Psoas muscle (tissue), 8 donors: Measurements from ENCODE around the gene EMILIN1. TPM values are rescaled to one million over a fixed set of nuclear protein-coding genes. Genes with fewer than 3 reads are reported as not detected.
A peak's percentile ranks its signal among the peaks of the same experiment; 100 is the strongest.

Experiments
- ATAC-seq, 4 donors: fragments of 200-7000 bp; cut with Tn5 transposase; one replicate each; pipeline ENCODE4 v1.9.1; 2020; ENCODE audit warnings: moderate library complexity in 3 of 4, mild to moderate bottlenecking in 2 of 4
- DNase-seq, 2 donors: peaks; one replicate each; pipeline ENCODE4 v3.0.0-alpha.2; 2020
- H3K27ac ChIP-seq: fragments of 200-600 bp; one replicate; pipeline ENCODE4 v1.8.0; 2022
- H3K27me3 ChIP-seq, 3 donors: fragments of 200-600 bp in 1 of 3; one replicate each; pipeline versions ENCODE4 v1.6.1 to v1.8.0; 2013 to 2022; ENCODE audit warnings: low read length in 2 of 3, mild to moderate bottlenecking in 2 of 3, moderate library complexity in 1 of 3; ENCODE audit not compliant: insufficient read depth in 3 of 3
- H3K36me3 ChIP-seq, 2 donors: fragments of 200-600 bp in 1 of 2; one replicate each; pipeline versions ENCODE4 v1.6.1 to v1.8.0; 2013 to 2022; ENCODE audit warnings: low read depth in 1 of 2, mild to moderate bottlenecking in 1 of 2, moderate library complexity in 1 of 2; ENCODE audit not compliant: insufficient read depth in 1 of 2
- H3K4me1 ChIP-seq: fragments of 200-600 bp; one replicate; pipeline ENCODE4 v1.8.0; 2022
- H3K4me3 ChIP-seq: fragments of 200-600 bp; one replicate; pipeline ENCODE4 v1.8.0; 2022; ENCODE audit warnings: mild to moderate bottlenecking
- H3K9me3 ChIP-seq: fragments of 200-600 bp; one replicate; pipeline ENCODE4 v1.8.0; 2022
- WGBS, 3 donors: extraction: QIAGEN DNeasy Blood & Tissue Kit; methylation state at CpG; one replicate each; pipeline versions ENCODE4 v1.1.6 to v1.1.7; 2013; 5-methylcytosine and 5-hydroxymethylcytosine counted together
- intact Hi-C, 2 donors: fragments of 100-400 bp; cut with DNase I; formaldehyde crosslinking; loops; one replicate each; pipeline versions ENCODE4 v1.11.0 to v1.14.2; 2022
- polyA plus RNA-seq, 3 donors: library from polyadenylated mRNA; stranded (reverse); fragments of 200-250 nt; gene quantifications; one replicate each; pipeline ENCODE4 v1.2.3, GENCODE V29; 2013
- total RNA-seq, 4 donors: library from RNA; stranded (reverse); fragmentation: NEBNext Ultra II Directional in 2 of 4; extraction: Animal tissue kit (Norgen Biotek cat#: 25700) in 2 of 4; gene quantifications; one replicate each; pipeline versions ENCODE4 v1.2.1 to v1.2.4, GENCODE V29; 2021 to 2023
- TF ChIP-seq, protein P1 (sequence below): fragments of 200-600 bp; IDR thresholded peaks from one replicate; pipeline ENCODE4 v1.8.0; 2022; ENCODE audit warnings: antibody characterized with exemption
- donor health status: healthy with polysubstance abuse.
- donor health status: DM: no; HTN: no; CAD: no; lungs with moderate emphysema.
- donor health status: Bipolar disorder and iron deficiency.
- donor health status: healthy.
- donor health status: DM: yes; HTN: yes; CAD: no.
- donor health status: DM: no; HTN: no; CAD: no.
- donor health status: DM: no; HTN: no; CAD: no.
- donor health status: DM: yes; HTN: yes; CAD: no.

The EMILIN1 gene
- total and polyA plus RNA-seq, 7 donors = 4.9 to 14.3 (median 6.1) TPM

DNA sequence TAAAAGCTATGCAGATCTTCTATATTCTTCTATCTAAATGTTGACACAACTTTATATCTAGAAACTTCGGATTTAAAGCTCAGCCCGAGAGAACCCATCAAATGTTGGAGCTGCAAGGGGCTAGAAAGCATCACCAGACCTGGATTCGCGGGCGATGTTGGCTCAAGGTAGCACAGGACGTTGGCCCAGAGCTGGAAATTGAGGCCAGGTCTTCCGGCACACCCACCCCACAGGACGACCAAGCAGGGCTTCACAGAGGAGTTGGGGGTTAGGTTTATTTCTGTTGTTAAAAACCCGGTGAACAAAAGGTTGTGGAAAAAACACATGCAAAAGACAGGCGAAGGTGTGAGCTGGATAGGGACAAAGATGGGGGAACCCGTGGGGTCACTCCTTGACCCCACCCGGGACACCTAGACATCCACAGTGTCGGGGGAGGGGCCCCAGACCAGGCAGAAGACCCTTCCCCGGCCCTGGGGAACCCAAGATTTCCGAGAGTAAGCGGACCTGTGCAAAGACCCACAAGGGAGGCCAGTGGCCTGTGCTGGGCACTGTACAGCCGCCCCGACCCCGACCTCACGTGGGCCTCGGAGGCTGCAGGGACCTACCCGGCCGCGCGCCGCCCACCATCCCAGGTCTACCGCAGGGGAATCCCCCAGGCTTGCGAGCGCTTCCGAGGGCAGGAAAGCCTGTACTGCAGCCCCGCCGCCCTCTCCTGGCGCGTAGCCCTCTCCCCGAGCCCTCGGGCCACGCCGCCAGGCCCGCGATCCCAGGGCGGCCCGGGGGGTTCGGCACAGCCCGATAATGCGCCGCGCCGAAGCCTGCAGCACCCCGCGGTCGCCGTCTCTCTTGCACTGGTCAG lies 28.8 kb upstream of the EMILIN1 start:
- WGBS, 3 donors = 6 to 11% (median 9%) methylated on average over 35 to 52 of the region's 52 CpGs
- Histone ChIP-seq H3K4me3 (peak overlapping the region; percentile 92), H3K4me1 (peaks cover 15% of the 10 kb centered on the region), H3K36me3 (peaks cover 0 to 16% of the 10 kb centered on the region in 2 donors), H3K27me3 (no peaks in the 10 kb centered on the region), H3K27ac (peak overlapping the region; percentile 77), H3K9me3 (no peaks in the 10 kb centered on the region)
- ATAC-seq = peak; percentile 19 to 33 (median 27)
- intact Hi-C loops = loop anchor here in 1 of 2 donors (1.0 kb wide), 2 partner anchors 33 to 39 kb away; no protein-coding TSS in a partner anchor
- TF ChIP-seq, protein P1, sequence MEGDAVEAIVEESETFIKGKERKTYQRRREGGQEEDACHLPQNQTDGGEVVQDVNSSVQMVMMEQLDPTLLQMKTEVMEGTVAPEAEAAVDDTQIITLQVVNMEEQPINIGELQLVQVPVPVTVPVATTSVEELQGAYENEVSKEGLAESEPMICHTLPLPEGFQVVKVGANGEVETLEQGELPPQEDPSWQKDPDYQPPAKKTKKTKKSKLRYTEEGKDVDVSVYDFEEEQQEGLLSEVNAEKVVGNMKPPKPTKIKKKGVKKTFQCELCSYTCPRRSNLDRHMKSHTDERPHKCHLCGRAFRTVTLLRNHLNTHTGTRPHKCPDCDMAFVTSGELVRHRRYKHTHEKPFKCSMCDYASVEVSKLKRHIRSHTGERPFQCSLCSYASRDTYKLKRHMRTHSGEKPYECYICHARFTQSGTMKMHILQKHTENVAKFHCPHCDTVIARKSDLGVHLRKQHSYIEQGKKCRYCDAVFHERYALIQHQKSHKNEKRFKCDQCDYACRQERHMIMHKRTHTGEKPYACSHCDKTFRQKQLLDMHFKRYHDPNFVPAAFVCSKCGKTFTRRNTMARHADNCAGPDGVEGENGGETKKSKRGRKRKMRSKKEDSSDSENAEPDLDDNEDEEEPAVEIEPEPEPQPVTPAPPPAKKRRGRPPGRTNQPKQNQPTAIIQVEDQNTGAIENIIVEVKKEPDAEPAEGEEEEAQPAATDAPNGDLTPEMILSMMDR = no peak
- no peak for DNase-seq

DNA sequence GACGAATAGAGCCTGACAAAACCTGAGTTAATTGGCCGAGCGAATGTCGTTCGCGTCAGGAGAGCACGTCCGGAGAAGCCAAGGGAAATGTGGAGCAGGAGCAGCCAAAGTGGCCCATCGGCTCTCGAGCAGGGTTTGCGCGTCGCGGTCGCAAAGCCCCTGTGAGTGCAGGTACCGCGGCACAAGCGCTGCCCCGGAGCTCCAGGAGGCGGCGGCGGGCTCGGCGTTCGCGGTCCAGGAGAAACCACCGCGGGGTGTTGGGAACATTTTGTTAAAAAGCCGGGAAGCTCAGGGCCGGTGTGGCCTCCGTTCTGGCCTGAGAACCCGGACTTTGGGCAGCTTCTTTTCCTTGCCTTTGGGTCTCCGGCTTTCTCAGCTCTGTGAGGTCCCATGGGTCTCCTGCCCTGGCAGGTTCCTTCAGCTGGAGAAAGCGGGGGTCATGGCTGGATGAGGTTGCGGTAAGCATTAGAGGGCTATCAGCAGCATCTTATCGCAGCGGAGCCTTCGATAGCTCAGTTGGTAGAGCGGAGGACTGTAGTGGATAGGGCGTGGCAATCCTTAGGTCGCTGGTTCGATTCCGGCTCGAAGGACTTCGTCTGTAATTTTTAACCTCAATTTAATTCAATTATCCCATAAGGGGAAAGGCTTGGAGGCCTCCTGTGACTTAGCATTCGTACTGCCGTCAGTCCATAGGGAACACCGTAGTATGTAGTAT lies 28.0 kb upstream of the EMILIN1 start:
- peaks cover 15% of the 10 kb centered on the region for H3K4me1 ChIP-seq
- peak; percentile 84 to 88 (median 86) for ATAC-seq
- WGBS, 3 donors = 0% methylated on average over 44 to 48 of the region's 48 CpGs
- intact Hi-C loops = loop anchor here in 1 of 2 donors (1.0 kb wide), 1 partner anchor 32 kb away; no protein-coding TSS in a partner anchor
- no peaks in the 10 kb centered on the region for H3K27me3 ChIP-seq
- peak; percentile 84 to 93 for DNase-seq
- H3K27ac ChIP-seq = peak overlapping the region; percentile 77
- TF ChIP-seq, protein P1 = peak; percentile 48
- no peaks in the 10 kb centered on the region for H3K9me3 ChIP-seq
- H3K4me3 ChIP-seq = peak overlapping the region; percentile 92
- H3K36me3 ChIP-seq = peaks cover 0 to 24% of the 10 kb centered on the region in 2 donors

DNA sequence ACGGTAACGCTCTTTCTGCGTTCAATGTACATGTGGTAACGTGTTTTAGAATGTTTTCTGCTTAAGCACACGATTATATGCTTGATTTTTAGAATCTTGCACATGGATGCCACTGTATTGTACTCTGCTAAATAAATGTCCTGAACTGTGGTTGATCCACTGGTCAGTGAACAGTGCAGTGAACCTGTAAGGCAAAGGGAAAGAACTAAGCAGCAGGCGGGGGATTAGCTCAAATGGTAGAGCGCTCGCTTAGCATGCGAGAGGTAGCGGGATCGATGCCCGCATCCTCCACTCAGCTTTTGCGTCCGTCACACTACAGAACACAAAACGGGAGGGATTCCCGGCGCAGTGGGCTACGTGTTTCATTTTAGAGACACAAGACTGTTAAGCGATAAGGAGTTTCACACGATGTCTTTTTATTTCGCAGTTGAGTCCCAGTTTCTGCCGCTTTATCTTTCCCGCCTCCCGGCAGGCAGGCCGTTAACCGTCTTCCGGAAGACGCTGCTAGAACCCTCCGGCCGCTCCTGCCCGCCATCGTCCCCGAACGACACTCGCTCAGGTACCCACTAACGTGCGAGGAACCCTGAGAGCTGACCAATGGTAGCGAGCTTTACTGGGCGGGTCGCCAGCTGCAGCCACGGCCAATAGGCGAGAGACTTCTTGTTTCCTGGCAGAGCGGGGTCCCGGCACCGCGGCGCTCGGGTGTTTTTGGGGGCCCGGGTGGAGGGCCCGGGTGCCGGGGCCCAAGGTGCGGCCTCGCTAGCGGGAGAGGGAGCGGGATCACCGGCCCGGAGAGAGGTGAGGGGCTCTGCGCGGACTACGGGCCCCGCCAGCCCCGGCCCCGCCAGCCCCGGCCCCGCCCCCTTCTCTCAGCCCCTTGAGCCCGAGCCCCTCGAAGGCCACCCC lies 27.2 kb upstream of the EMILIN1 start, which contains the start of gene AGBL5:
Gene AGBL5, plus strand, starts transcription at position 673 of the 906 bp plus-strand sequence. CDS start 1,291 bp downstream, outside the sequence.
- DNase-seq = peak; percentile 92 to 97
- Histone ChIP-seq H3K4me1 (peaks cover 15% of the 10 kb centered on the region), H3K27me3 (no peaks in the 10 kb centered on the region), H3K36me3 (peaks cover 0 to 32% of the 10 kb centered on the region in 2 donors), H3K27ac (peak within 1 kb of the TSS; percentile 77), H3K9me3 (no peaks in the 10 kb centered on the region), H3K4me3 (peak within 1 kb of the TSS; percentile 92)
- 0 to 1% (median 0%) methylated on average over 49 to 67 of the region's 67 CpGs for WGBS, 3 donors
- intact Hi-C loops = loop anchor here in 1 of 2 donors (1.0 kb wide), 1 partner anchor 31 kb away; no protein-coding TSS in a partner anchor
- ATAC-seq = peak; percentile 77 to 83 (median 80)
- TF ChIP-seq, protein P1 = no peak
